ENCODE results near the gene NAA40. TPM values are rescaled to one million over a fixed set of nuclear protein-coding genes. Genes with fewer than 3 reads are reported as not detected.
A peak's percentile ranks its signal among the peaks of the same experiment; 100 is the strongest.

The NAA40 gene
- total and polyA plus RNA-seq, 2 of the 13 experiments (the other 11 are each of a cell fraction or from before 2014, with no cell fraction given), result 11.1 to 17.9 TPM

DNA sequence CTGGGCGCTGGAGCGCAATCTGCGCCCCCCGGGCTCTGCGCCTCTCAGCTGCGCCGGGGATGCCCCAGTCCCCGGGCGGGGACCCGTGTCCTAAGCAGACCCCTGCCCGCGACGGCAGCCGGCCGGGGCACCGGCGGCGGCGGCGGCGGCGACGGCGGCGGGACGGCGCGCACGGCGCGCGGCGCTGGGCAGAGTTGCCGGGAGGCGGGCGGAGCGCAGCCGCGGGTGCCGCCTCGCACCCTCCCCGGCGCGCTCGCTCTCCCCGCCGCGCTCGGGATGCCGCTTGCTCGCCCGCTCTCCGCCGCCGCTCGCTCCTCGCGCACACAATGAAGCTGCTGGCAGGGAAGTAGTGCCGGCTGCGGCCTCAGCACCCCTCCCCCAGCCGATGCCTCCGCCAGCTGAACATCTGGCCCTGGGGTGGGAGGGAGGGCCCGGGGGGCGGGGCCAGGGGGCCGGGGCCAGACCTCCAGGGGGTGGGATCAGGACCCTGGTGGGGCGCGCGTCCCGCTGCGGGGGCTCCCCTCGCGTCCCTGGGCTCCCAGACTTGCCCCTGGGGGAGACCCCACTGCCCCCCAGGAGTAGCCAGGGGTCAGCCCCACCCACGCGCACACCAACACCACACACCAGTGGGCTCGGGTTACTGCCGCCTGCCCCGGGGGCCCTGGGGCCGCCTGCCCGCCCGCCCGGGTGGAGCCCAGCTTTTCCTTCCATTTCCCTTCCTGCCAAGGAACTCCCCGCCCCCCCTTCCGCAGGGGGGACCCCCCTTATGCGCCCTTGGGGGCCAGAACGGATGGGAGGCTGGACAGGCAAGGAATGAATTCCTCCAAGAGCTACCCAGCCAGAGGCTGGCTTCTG lies 21.7 kb upstream of the NAA40 start, which contains the start of gene RCOR2 (continued):
- TF ChIP-seq ZNF10 (CRISPR knock-in tag; IDR thresholded peaks at IDR 0.05; ENCODE audit: borderline replicate concordance, low read depth) (no peak), FOXK1 (CRISPR knock-in tag; IDR thresholded peaks at IDR 0.05; ENCODE audit: borderline replicate concordance, low read depth) (no peak; the same call in 1 of the 2 replicates), RBM39 (IDR thresholded peaks at IDR 0.05; ENCODE audit: low read depth, low read length, poor library complexity, severe bottlenecking) (peak; percentile 13), SP2 (CRISPR knock-in tag; IDR thresholded peaks at IDR 0.05) (no peak), KMT2A (CRISPR knock-in tag; IDR thresholded peaks at IDR 0.05) (no peak), ZNF720 (CRISPR knock-in tag; IDR thresholded peaks at IDR 0.05) (no peak), NFE2L2 (IDR thresholded peaks at IDR 0.05; ENCODE audit: low read length) (no peak), SNRNP70 (IDR thresholded peaks at IDR 0.05; ENCODE audit: low read depth, low read length) (no peak), KMT2B (CRISPR knock-in tag; IDR thresholded peaks at IDR 0.05) (no peak), ZMYM3 (CRISPR knock-in tag; IDR thresholded peaks at IDR 0.05) (no peak), POLR2AphosphoS5 (IDR thresholded peaks at IDR 0.05; ENCODE audit: low read depth, low read length) (peak; percentile 54), ZNF567 (CRISPR knock-in tag; IDR thresholded peaks at IDR 0.05; ENCODE audit: borderline replicate concordance) (no peak), ZNF530 (CRISPR knock-in tag; IDR thresholded peaks at IDR 0.05; ENCODE audit: low read depth) (no peak), CENPX (CRISPR knock-in tag; IDR thresholded peaks at IDR 0.05) (no peak), ZNF7 (CRISPR knock-in tag; IDR thresholded peaks at IDR 0.05) (no peak), DNMT1 (CRISPR knock-in tag; IDR thresholded peaks at IDR 0.05) (no peak; the same call in 1 of the 2 replicates)
- TF ChIP-seq, protein P1, sequence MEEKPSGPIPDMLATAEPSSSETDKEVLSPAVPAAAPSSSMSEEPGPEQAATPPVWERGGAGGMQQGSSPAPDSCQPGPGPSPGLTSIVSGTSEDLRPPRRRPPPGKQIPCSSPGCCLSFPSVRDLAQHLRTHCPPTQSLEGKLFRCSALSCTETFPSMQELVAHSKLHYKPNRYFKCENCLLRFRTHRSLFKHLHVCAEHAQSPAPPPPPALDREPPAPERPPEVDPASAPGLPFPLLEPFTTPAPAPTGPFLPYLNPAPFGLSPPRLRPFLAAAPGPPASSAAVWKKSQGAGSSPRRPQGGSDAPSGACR (CRISPR knock-in tag; IDR thresholded peaks at IDR 0.05), result no peak
- TF ChIP-seq, protein P2, sequence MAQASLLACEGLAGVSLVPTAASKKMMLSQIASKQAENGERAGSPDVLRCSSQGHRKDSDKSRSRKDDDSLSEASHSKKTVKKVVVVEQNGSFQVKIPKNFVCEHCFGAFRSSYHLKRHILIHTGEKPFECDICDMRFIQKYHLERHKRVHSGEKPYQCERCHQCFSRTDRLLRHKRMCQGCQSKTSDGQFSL (CRISPR knock-in tag; IDR thresholded peaks at IDR 0.05), result 0 out of 2 replicates have a peak, but pooled peaks have one; percentile 41
- TF ChIP-seq, protein P3, sequence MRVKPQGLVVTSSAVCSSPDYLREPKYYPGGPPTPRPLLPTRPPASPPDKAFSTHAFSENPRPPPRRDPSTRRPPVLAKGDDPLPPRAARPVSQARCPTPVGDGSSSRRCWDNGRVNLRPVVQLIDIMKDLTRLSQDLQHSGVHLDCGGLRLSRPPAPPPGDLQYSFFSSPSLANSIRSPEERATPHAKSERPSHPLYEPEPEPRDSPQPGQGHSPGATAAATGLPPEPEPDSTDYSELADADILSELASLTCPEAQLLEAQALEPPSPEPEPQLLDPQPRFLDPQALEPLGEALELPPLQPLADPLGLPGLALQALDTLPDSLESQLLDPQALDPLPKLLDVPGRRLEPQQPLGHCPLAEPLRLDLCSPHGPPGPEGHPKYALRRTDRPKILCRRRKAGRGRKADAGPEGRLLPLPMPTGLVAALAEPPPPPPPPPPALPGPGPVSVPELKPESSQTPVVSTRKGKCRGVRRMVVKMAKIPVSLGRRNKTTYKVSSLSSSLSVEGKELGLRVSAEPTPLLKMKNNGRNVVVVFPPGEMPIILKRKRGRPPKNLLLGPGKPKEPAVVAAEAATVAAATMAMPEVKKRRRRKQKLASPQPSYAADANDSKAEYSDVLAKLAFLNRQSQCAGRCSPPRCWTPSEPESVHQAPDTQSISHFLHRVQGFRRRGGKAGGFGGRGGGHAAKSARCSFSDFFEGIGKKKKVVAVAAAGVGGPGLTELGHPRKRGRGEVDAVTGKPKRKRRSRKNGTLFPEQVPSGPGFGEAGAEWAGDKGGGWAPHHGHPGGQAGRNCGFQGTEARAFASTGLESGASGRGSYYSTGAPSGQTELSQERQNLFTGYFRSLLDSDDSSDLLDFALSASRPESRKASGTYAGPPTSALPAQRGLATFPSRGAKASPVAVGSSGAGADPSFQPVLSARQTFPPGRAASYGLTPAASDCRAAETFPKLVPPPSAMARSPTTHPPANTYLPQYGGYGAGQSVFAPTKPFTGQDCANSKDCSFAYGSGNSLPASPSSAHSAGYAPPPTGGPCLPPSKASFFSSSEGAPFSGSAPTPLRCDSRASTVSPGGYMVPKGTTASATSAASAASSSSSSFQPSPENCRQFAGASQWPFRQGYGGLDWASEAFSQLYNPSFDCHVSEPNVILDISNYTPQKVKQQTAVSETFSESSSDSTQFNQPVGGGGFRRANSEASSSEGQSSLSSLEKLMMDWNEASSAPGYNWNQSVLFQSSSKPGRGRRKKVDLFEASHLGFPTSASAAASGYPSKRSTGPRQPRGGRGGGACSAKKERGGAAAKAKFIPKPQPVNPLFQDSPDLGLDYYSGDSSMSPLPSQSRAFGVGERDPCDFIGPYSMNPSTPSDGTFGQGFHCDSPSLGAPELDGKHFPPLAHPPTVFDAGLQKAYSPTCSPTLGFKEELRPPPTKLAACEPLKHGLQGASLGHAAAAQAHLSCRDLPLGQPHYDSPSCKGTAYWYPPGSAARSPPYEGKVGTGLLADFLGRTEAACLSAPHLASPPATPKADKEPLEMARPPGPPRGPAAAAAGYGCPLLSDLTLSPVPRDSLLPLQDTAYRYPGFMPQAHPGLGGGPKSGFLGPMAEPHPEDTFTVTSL (CRISPR knock-in tag; IDR thresholded peaks at IDR 0.05; ENCODE audit: borderline replicate concordance), result no peak
